ENCODE measurements around the gene BCAS4.

DNA sequence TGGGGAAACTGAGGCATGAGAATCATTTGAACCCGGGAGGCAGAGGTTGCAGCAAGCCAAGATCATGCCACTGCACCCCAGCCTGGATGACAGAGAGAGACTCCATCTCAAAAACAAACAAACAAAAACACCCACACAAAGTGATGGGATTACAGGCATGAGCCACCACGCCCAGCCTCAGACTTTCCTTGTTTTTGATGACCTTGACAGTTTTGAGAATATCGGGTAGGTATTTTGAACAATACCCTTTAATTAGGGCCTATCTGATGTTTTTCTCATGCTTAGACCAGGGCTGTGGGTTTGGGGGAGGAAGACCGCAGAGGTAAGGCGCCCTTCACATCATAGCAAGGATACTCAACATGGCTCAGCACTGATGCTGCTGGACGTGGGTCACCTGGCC lies 72.9 kb downstream of the BCAS4 start:
- TF ChIP-seq, protein P1, sequence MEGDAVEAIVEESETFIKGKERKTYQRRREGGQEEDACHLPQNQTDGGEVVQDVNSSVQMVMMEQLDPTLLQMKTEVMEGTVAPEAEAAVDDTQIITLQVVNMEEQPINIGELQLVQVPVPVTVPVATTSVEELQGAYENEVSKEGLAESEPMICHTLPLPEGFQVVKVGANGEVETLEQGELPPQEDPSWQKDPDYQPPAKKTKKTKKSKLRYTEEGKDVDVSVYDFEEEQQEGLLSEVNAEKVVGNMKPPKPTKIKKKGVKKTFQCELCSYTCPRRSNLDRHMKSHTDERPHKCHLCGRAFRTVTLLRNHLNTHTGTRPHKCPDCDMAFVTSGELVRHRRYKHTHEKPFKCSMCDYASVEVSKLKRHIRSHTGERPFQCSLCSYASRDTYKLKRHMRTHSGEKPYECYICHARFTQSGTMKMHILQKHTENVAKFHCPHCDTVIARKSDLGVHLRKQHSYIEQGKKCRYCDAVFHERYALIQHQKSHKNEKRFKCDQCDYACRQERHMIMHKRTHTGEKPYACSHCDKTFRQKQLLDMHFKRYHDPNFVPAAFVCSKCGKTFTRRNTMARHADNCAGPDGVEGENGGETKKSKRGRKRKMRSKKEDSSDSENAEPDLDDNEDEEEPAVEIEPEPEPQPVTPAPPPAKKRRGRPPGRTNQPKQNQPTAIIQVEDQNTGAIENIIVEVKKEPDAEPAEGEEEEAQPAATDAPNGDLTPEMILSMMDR (conservative IDR thresholded peaks at IDR 0.05), result no peak
- TF ChIP-seq ZFX (IDR thresholded peaks at IDR 0.05), result no peak
